GM21390 (cell line): ENCODE data around the gene DIS3L2.

Experiments
- ATAC-seq: cut with Tn5 transposase; IDR thresholded peaks from one replicate; pipeline ENCODE4 v1.9.1; 2021; ENCODE audit not compliant: unreplicated experiment

Gene DIS3L2

DNA sequence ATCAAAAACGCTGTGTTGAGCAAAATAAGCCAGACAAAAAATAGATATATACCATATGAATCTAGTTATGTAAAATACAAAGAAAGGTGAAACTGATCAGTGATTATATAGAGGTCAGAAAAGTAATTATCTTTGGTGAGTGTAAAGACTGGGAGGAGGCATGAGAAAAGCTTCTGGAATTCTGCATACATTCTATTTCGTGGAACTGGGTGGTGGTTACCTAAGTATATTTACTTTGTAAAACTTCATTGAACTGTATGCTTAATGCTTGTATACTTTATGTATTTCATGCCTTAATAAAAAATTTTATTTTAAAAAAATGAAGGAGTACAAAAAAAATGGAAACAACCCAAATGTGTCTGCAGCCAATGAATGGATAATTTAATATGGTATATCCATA lies 263.9 kb downstream of the DIS3L2 start:
- no peak for ATAC-seq

- no peak for ATAC-seq
Observed at GRCh38 chr2:232225895-232226294, 264.4 kb downstream of the DIS3L2 start.

DNA sequence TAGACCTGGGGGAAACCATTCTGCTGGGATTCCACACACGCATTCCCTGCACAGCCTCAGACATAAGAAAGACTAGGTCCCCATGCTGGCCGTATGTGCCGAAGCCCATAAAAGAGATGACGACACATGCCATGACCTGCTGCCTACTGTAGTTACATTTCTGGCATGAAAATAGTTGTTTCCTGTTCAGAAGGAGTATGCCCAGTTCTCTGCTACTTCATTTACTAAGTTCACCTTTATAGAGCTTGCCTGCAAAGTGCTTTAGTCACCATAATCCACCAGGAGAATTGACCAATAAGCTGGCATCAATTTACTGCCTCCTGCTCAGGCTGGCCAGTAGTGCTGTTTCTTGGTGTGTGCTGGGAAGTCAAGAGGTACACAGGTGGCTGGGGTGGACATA lies 266.8 kb downstream of the DIS3L2 start:
- no peak for ATAC-seq

GRCh38 chr2:232228971-232229894 lies 267.7 kb downstream of the DIS3L2 start:
- ATAC-seq = no peak

DNA sequence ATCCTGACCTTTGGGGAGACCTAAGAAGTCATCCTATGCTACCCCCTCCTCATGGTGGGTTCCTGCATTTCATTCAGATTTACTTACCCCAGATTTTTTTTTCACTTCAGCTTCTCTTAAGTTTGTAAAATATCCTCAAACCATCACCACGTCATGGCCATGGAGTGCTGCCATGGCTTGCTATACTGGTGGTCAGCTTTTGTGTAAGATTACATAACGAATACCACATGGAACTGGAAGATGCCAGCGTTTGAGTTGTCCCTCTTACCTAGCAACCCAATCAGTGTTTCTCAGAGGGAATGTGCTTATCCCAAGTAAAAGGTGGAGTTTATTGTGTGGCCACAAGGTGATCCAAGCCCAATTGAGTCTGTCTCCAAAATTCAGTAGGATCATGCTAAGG lies 268.4 kb downstream of the DIS3L2 start:
- ATAC-seq = no peak

DNA sequence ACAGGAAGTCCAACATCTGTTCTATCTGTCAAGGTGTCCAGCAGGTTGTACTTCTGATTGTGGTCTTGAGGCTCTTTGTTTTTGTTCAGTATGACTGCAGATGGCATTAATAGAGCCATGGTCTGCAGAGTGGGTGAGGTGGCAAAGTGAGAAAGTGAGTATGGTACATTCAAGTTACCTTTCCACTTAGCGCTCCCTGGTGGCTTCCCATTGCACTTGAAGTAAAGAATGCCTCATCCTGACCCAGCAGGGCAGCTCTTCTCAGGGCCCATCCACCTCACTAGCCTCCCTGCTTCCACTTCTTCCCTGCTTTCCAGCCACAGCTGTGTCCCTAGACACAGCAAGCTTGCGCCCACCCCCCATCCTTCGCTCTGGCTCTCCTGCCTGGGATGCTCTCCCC lies 269.0 kb downstream of the DIS3L2 start:
- ATAC-seq = no peak

- ATAC-seq = no peak
Observed at GRCh38 chr2:232231554-232231953, 270.0 kb downstream of the DIS3L2 start.

DNA sequence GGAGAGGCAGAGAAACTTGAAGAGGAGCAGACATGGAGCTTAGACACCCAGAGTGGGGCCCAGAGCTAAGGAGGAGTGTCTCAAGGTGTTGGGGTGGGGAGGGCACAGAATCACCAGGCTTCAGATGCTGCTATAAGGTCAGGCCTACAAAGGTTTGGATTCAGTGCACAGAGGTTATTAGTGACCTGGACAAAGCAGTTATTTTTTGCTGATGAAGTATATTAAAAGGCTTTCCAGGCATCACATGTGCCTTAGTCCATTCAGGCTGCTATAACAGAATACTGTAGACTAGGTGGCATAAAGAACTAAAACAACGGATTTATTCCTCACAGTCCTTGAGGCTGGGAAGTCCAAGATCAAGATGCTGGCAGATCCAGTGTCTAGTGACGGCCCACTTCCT lies 271.4 kb downstream of the DIS3L2 start:
- ATAC-seq = no peak

- ATAC-seq = no peak
Observed at GRCh38 chr2:232234922-232235615, 273.6 kb downstream of the DIS3L2 start.

- peak; percentile 43 for ATAC-seq
Observed at GRCh38 chr2:232235716-232236115, 274.2 kb downstream of the DIS3L2 start.

- peak; percentile 87 for ATAC-seq
Observed at GRCh38 chr2:232236200-232236599, 274.7 kb downstream of the DIS3L2 start.

DNA sequence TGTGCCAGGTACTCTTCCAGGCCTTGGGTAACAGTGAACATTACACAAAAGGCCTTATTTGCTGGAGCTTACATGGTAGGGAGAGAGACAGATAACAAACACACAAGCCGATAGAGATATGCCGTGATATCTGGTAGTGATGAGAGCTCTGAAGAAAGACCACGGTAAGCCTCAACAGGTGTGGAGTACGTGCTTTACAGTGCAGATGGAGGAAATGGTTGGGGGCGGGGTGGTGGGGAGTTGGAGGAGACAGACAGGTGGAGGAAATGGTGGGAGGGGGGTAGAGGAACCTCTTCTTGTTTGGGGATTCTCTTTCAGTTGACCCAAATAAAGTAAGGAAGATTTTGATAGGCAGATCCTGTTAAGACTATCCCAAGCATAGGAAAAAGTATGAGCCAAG lies 276.0 kb downstream of the DIS3L2 start:
- ATAC-seq = no peak

DNA sequence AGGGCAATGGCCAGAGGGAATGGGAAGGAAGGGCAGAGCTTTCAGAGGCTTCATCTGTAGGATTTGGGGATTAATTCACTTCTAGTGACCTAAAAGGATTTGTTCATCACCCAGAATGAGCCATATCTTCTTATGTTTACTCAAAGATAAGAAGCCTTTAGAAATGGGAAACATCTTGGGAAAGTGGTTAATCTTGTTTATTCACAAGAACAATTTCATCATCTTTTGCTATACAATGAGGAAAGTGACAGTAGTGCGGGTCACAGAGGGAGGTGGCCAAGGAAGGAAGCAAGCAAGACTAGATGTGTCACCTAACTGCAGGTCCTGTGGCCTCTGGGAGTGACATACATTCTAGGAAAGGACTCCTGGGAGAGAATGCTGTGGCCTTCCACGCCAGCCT lies 276.6 kb downstream of the DIS3L2 start:
- no peak for ATAC-seq

DNA sequence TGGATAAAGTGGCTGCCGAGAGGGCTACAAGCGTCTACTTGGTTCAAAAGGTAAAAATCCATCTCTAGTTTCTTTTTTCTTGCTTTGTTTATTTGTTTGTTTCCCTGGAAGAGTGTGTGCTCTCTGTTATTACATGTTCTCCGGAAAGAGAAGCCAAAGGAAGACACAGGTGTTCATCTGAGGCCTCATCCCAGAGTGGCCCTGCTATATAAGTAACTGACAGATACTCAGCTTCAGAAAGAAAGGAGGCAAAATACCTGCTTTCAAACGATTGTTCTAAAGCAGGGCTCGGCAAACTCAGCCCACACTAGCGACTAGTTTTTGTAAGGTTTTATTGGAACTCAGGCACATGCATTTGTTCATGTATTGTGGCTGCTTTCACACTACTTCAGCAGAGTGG lies 277.1 kb downstream of the DIS3L2 start:
- no peak for ATAC-seq

DNA sequence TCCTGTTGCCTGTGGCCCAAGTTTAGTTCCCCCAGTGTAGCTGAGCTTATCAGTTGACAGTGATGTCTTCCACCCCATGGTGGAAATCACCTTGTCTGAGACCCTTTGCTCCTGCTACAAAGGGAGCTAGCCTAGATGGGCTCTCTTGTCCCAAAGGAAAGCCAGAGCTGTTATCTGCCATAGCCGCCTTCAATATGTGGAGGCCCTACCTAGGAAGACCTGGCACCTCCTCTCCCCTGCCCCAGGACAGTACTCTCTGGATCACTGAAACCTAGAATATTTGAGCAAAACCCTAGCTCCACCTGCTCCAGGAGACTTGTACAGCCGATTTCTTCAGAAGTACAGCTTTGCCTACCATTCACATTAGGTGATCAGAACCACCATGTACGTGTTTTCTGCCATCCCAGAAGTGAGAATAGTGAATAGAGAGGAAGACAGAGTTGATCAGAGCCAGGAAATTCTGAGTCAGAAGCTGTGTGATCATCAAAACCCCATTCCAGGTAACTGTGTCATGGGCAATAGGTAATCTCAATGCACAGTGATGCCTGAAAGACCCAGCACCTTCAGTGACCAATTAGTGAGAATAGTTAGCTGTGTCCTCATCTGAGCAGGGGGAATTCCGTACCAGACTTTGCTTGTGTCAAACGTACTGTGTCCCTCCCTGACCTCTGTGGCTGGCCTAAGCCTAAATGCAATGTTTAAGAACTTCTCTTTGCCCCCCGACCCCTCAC lies 278.6 kb downstream of the DIS3L2 start:
- no peak for ATAC-seq

GRCh38 chr2:232240906-232241305 lies 279.4 kb downstream of the DIS3L2 start:
- no peak for ATAC-seq

DNA sequence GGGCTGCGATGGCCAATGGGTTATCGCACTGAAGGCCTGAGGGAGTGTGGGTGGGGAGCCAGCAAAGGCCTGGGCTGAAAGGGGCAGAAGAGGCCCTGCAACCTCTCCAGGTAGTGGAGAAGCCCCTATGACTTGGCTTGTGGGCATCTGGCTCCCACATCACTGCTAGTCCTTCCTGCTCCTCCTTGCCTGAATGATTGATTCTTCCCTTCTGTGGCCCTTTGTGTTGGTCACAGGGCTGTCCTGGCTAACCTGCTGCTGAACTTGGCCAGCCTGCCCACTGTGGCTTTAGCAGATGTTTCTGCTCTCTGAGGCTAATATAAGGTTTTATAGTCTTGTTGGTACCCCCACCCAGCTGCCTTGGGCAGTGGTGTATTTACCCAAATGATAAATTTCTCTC lies 280.8 kb downstream of the DIS3L2 start:
- no peak for ATAC-seq

DNA sequence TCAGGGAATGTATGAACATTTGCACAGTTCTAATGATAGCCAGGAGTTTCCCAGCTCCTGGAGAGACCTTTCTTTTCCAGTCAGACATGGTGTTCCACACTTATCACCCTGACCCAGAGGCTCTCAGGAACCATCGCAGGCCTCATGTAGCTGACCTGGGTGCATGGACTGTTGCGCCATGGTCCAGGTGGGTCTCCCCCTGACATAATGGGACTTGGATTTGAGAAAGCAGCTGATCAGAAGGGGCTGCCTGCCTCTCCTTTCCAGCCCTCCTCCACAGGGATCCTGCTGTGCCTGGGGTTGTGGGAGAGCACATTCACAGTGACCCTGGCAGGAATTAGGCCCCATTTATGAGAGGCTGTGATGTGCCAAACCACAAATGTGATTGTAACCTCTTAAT lies 283.6 kb downstream of the DIS3L2 start:
- no peak for ATAC-seq

DNA sequence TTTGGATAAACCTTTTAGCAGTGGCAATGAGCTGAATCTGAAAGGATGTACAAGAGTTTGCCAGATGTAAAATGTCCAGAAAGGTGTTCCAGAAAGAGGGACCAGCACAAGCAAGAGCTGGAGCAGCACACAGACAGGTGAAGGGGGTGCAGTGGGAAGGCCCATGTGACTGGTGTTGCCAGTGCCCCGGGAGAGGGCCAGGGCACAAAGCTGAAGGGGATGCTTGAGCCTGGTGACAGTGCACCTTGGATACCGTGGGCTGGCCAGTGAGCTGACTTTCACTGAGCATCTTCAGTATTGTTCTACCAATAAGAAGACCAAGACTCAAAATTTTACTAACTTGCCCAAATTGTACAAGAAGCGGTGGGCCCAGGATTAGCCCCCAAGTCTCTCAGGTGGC lies 284.7 kb downstream of the DIS3L2 start:
- ATAC-seq = no peak

GRCh38 chr2:232249096-232249495 lies 287.6 kb downstream of the DIS3L2 start:
- ATAC-seq = no peak

DNA sequence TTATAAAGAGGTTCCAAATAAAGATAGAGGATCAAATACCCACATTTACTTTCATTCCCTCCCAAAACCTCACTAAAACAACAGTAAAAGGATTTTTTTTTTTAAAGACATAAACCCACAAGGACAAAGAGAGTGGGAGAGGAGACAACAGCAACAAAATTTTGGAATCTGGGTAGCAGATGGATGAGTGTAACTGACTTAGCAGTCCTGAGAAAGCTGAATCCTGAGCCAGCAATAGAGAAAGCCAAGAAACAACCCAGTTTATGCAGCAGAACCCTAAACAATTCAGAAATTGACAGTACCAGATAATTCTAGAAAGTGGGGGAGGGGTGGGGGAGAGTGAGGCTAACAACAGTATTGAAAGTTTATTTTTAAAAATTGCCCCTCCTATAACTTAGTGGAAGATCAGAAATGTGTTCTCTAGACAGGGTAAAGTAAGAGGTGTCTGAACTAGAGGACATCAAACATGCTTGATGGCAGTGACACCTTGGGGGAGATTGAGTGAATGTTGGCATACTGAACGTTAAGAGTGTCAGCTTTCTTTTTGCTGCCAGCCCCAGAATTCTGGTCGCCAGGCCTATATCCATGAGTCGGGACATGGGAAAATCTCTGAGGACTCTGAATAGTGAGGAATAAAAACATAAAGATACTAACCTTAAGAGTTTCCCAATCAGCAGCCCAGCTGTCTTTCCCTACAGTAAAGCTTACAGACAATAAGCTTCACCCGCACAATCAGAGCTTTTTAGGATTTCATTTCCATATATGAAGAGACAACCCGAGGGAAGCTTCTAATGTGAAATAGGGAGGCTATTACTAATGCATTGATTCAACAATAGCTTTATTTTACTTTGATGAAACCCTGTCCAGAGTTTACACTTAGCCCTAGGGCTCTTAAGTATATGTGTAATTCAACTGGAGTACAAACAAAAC lies 289.0 kb downstream of the DIS3L2 start:
- ATAC-seq = no peak
